ENCODE measurements around the gene SLC26A11.

DNA sequence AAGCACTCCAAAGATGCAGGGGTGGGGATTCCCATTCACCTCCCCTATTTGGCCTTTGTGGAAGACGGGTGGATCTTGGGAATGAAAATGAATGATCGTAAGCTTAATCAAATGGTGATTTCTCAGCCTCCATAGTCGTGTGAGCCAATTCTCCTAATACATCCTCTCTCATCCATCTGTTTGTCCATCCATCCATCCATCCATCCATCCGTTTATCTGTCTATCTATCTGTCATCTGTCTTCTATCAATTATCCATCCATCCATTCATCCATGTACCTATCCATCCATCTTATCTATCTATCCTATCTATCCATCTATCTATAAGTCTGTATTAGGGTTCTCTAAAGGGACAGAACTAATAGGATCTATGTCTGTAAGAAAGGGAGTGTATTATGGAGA, 48.2 kb downstream of the SLC26A11 start:
- no peak for TF ChIP-seq EZH2 (IDR thresholded peaks at IDR 0.05; ENCODE audit: low read length, missing control alignments)
- TF ChIP-seq CTCF (conservative IDR thresholded peaks at IDR 0.05 in 1 of 2, IDR thresholded peaks at IDR 0.05 in 1 of 2; ENCODE audit: low read depth in 1 of 2, low read length in 2 of 2), result no peak
